DMS153 treated with DMSO at 0.1 percent for 48 hours (cell line): Measurements from ENCODE around the gene KRTAP12-3.
"Not testable (repeated sequence)": the region's sequence is repeated elsewhere in the genome, so short reads cannot be mapped to it uniquely, and the experiment has no call there.

ENCODE experiments used
- DNase-seq: peaks from one replicate; lab custom pipeline; 2025; ENCODE audit not compliant: unreplicated experiment; lab: John Stamatoyannopoulos, UW

Gene KRTAP12-3

GRCh38 chr21:44682580-44683151, 24.9 kb downstream of the KRTAP12-3 start:
- DNase-seq, result no peak

- no peak for DNase-seq
Measured at GRCh38 chr21:44684077-44684476, 26.3 kb downstream of the KRTAP12-3 start.

GRCh38 chr21:44684483-44684882, 26.8 kb downstream of the KRTAP12-3 start:
- DNase-seq, result no peak

GRCh38 chr21:44685050-44685449, 27.3 kb downstream of the KRTAP12-3 start:
- not testable (repeated sequence) for DNase-seq

- DNase-seq, result no peak
Measured at GRCh38 chr21:44686000-44686781, 28.5 kb downstream of the KRTAP12-3 start.

- no peak for DNase-seq
Measured at GRCh38 chr21:44686843-44687561, 29.3 kb downstream of the KRTAP12-3 start.

GRCh38 chr21:44687671-44688070, 29.9 kb downstream of the KRTAP12-3 start:
- DNase-seq, result peak; percentile 6

GRCh38 chr21:44689740-44690139, 32.0 kb downstream of the KRTAP12-3 start:
- not testable (repeated sequence) for DNase-seq

GRCh38 chr21:44691686-44692085, 34.0 kb downstream of the KRTAP12-3 start:
- DNase-seq, result no peak

GRCh38 chr21:44692798-44693512, 35.2 kb downstream of the KRTAP12-3 start:
- DNase-seq, result no peak

GRCh38 chr21:44694776-44695175, 37.0 kb downstream of the KRTAP12-3 start:
- DNase-seq, result no peak

GRCh38 chr21:44695184-44695583, 37.5 kb downstream of the KRTAP12-3 start:
- DNase-seq, result no peak

- DNase-seq, result no peak
Measured at GRCh38 chr21:44695641-44696040, 37.9 kb downstream of the KRTAP12-3 start.

GRCh38 chr21:44696572-44696971, 38.8 kb downstream of the KRTAP12-3 start:
- no peak for DNase-seq

GRCh38 chr21:44697172-44697810, 39.6 kb downstream of the KRTAP12-3 start, which contains the start of gene KRTAP10-12:
KRTAP10-12 (plus strand) TSS chr21:44697172; CDS start chr21:44697202, 30 bp downstream.
- DNase-seq, result not testable (repeated sequence)

GRCh38 chr21:44697811-44698734, 40.3 kb downstream of the KRTAP12-3 start:
- no peak for DNase-seq

GRCh38 chr21:44699502-44700001, 41.8 kb downstream of the KRTAP12-3 start:
- DNase-seq, result no peak

GRCh38 chr21:44700101-44701022, 42.6 kb downstream of the KRTAP12-3 start:
- no peak for DNase-seq
